ENCODE data around the gene CABLES1.

GRCh38 chr18:23210526-23210925 is 75.2 kb downstream of the CABLES1 start:
- TF ChIP-seq POLR2AphosphoS5 (IDR thresholded peaks at IDR 0.05; ENCODE audit: borderline replicate concordance, low read depth, low read length) = no peak
- no peak for TF ChIP-seq EZH2 (IDR thresholded peaks at IDR 0.05)

Measured in SK-N-MC (cell line).